Endothelial cell of umbilical vein (primary cell): ENCODE measurements around the gene PCDHGA1.

Experiments
- EZH2 ChIP-seq: IDR thresholded peaks from 2 replicates; pipeline ENCODE4 v1.6.1; 2012; ENCODE audit warnings: borderline replicate concordance, low read depth, mild to moderate bottlenecking, moderate library complexity, low read length, inconsistent platforms; ENCODE audit not compliant: severe bottlenecking
- MYC ChIP-seq: IDR thresholded peaks from one replicate; pipeline ENCODE4 v1.6.1; 2011; ENCODE audit warnings: mild to moderate bottlenecking, low read depth, low read length
- POLR2A ChIP-seq: IDR thresholded peaks from 2 replicates; pipeline ENCODE4 v1.6.1; 2012; ENCODE audit warnings: low read depth, mild to moderate bottlenecking, control low read depth, low read length
- POLR2AphosphoS5 ChIP-seq: IDR thresholded peaks from 2 replicates; pipeline ENCODE4 v1.6.1; 2012; ENCODE audit warnings: low read depth, mild to moderate bottlenecking, control low read depth, low read length, moderate library complexity; ENCODE audit not compliant: insufficient read depth
- TF ChIP-seq, protein P1 (sequence below), 2 donors: IDR thresholded peaks; 1 replicate in 1 of 2; 2 replicates in 1 of 2; pipeline ENCODE4 v1.5.1; 2011; ENCODE audit warnings: low read length in 2 of 2, mild to moderate bottlenecking in 2 of 2, moderate library complexity in 2 of 2, control low read depth in 1 of 2, inconsistent platforms in 1 of 2, low read depth in 1 of 2; ENCODE audit not compliant: insufficient read depth in 1 of 2; ENCODE audit errors: extremely low read depth in 1 of 2

DNA sequence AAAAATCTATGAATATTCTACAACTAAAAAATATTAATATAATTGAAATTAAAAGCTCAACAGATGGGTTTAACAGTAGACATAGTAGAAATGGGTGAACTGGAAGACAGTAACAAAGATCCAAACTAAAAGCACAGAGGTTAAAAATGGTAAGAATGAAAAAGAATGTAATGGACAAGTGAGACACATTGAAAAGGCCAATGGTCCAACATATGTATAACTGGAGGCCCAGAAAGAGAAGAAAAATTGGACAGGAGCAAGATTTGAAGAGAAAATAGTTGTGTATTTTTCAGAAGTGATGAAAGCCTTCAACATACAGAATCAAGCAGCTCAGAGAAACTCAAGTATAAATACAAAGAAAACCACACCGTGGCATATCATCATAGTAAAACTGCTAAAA lies 217.2 kb downstream of the PCDHGA1 start:
- TF ChIP-seq, protein P1, sequence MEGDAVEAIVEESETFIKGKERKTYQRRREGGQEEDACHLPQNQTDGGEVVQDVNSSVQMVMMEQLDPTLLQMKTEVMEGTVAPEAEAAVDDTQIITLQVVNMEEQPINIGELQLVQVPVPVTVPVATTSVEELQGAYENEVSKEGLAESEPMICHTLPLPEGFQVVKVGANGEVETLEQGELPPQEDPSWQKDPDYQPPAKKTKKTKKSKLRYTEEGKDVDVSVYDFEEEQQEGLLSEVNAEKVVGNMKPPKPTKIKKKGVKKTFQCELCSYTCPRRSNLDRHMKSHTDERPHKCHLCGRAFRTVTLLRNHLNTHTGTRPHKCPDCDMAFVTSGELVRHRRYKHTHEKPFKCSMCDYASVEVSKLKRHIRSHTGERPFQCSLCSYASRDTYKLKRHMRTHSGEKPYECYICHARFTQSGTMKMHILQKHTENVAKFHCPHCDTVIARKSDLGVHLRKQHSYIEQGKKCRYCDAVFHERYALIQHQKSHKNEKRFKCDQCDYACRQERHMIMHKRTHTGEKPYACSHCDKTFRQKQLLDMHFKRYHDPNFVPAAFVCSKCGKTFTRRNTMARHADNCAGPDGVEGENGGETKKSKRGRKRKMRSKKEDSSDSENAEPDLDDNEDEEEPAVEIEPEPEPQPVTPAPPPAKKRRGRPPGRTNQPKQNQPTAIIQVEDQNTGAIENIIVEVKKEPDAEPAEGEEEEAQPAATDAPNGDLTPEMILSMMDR (IDR thresholded peaks at IDR 0.05; ENCODE audit: extremely low read depth in 1 of 2, insufficient read depth in 1 of 2, low read depth in 1 of 2, low read length in 2 of 2): no peak
- TF ChIP-seq EZH2: no peak
- TF ChIP-seq POLR2AphosphoS5: no peak
- no peak for TF ChIP-seq MYC
- TF ChIP-seq POLR2A: no peak
